SW 1271 (cell line): ENCODE data around the gene SH3BP5L.

Source experiments
- DNase-seq, 2 experiments: peaks; one replicate each; lab custom pipeline; 2025; lab: John Stamatoyannopoulos, UW

Gene SH3BP5L

DNA sequence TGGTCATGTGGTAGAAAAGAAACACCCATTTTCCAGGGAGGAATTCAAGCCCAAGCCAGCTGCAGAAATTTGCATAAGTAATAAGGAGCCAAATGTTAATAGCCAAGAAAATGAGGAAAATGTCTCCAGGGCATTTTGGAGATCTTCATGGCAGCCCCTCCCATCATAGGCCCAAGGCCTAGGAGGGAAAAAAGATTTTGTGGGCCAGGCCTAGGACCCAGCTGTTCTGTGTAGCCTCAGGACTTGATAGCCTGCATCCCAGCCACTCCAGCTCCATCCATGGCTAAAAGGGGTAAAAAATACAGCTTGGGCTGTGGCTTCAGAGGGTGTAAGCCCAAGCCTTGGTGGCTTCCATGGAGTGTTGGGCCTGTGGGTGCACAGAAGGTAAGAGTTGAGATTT lies 48.7 kb downstream of the SH3BP5L start:
- no peak for DNase-seq

DNA sequence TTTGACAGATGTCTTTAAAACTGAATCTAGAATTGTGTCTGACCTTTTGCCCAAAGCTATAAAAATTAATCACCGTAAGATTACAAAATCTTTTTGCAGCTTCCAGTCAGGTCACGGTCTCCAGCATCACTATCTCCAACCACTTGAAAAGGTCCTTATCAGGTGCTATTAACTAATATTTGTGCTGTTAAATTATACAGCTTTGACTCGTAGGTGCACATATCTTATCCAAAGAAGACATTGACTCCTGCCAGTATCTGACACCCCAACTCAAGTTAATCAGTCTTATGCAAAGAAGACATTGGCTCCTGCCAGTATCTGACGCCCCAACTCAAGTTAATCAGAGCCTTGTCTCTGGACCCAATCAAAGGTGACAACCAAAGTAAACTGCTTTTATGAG lies 50.3 kb downstream of the SH3BP5L start:
- DNase-seq: no peak
